Stimulated activated naive CD4-positive, alpha-beta T cell treated with Interleukin-2 at 50 U/mL for 16 hours (primary cell): Measurements from ENCODE around the gene GNAZ.
"Not testable (repeated sequence)": the region's sequence is repeated elsewhere in the genome, so short reads cannot be mapped to it uniquely, and the experiment has no call there.

ENCODE experiments used
- DNase-seq: peaks from one replicate; lab custom pipeline; 2025; lab: John Stamatoyannopoulos, UW

Gene GNAZ

GRCh38 chr22:23070418-23071229, at the start of gene GNAZ:
GNAZ (plus strand) TSS chr22:23070519; CDS start chr22:23095696, 25,177 bp downstream.
- peak; percentile 47 for DNase-seq

GRCh38 chr22:23020659-23021293, 49.5 kb upstream of the GNAZ start:
- DNase-seq = no peak

GRCh38 chr22:23021660-23022353, 48.5 kb upstream of the GNAZ start:
- DNase-seq = not testable (repeated sequence)

- DNase-seq = no peak
Observed at GRCh38 chr22:23023294-23023693, 47.0 kb upstream of the GNAZ start.

- no peak for DNase-seq
Observed at GRCh38 chr22:23026777-23027176, 43.5 kb upstream of the GNAZ start.

- not testable (repeated sequence) for DNase-seq
Observed at GRCh38 chr22:23027849-23028248, 42.5 kb upstream of the GNAZ start.

- DNase-seq = no peak
Observed at GRCh38 chr22:23029521-23030228, 40.6 kb upstream of the GNAZ start.

GRCh38 chr22:23031381-23031780, 38.9 kb upstream of the GNAZ start:
- no peak for DNase-seq

GRCh38 chr22:23031786-23032185, 38.5 kb upstream of the GNAZ start:
- no peak for DNase-seq

GRCh38 chr22:23032658-23033057, 37.7 kb upstream of the GNAZ start:
- no peak for DNase-seq

- no peak for DNase-seq
Observed at GRCh38 chr22:23033116-23033905, 37.0 kb upstream of the GNAZ start.

- DNase-seq = no peak
Observed at GRCh38 chr22:23034621-23035556, 35.4 kb upstream of the GNAZ start.

GRCh38 chr22:23035557-23036277, 34.6 kb upstream of the GNAZ start:
- no peak for DNase-seq

GRCh38 chr22:23036684-23037428, 33.5 kb upstream of the GNAZ start:
- DNase-seq = no peak

GRCh38 chr22:23037429-23038333, 32.6 kb upstream of the GNAZ start:
- DNase-seq = no peak

GRCh38 chr22:23038334-23038642, 32.0 kb upstream of the GNAZ start:
- no peak for DNase-seq

GRCh38 chr22:23038902-23039301, 31.4 kb upstream of the GNAZ start:
- DNase-seq = no peak

- DNase-seq = no peak
Observed at GRCh38 chr22:23042179-23042578, 28.1 kb upstream of the GNAZ start.
